Stimulated activated CD4-positive, alpha-beta T cell treated with anti-CD3 and anti-CD28 coated beads, Interleukin-15, amount 100 ng/mL, for 24 hours (primary cell): Measurements from ENCODE around the gene UNC93B1.

ENCODE experiments used
- DNase-seq: peaks from one replicate; pipeline ENCODE4 v3.0.0-alpha.2; 2020

Gene UNC93B1, protein sequence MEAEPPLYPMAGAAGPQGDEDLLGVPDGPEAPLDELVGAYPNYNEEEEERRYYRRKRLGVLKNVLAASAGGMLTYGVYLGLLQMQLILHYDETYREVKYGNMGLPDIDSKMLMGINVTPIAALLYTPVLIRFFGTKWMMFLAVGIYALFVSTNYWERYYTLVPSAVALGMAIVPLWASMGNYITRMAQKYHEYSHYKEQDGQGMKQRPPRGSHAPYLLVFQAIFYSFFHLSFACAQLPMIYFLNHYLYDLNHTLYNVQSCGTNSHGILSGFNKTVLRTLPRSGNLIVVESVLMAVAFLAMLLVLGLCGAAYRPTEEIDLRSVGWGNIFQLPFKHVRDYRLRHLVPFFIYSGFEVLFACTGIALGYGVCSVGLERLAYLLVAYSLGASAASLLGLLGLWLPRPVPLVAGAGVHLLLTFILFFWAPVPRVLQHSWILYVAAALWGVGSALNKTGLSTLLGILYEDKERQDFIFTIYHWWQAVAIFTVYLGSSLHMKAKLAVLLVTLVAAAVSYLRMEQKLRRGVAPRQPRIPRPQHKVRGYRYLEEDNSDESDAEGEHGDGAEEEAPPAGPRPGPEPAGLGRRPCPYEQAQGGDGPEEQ

DNA sequence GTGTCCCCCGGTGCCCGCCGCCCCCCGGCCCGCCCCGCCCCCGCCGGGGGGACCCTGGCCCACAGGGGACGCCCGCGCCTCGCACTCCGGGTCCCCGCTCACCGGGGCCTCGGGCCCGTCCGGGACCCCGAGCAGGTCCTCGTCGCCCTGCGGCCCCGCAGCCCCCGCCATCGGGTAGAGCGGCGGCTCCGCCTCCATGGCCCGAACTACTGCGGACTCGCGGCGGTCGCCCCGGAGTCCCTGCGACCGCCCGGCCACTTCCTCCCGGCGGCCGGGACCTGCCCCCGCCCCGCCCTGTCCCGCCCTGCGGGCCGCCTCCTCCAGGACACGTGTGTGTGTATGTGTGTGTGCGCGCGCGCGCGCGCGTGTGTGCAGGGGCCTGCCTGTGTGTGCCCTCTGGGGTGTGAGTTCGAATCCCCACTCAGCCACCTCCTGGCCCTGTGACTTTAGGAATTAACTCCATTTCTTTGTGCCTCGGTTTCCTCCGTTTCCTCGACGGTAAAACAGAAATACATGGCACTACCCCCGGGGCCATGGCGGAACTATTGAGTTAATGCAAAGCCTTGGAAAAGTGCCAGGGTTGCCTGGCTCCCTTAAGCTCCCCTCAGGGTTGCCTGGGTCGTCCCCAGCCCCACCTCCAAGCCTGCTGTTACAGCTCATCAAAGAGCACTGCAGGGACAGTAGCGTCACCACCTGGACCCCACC lies at the start of gene UNC93B1:
Gene UNC93B1 (minus strand): TSS at position 252 of the 705 bp plus-strand sequence. CDS start 54 bp downstream, at position 198.
- peak; percentile 91 for DNase-seq

DNA sequence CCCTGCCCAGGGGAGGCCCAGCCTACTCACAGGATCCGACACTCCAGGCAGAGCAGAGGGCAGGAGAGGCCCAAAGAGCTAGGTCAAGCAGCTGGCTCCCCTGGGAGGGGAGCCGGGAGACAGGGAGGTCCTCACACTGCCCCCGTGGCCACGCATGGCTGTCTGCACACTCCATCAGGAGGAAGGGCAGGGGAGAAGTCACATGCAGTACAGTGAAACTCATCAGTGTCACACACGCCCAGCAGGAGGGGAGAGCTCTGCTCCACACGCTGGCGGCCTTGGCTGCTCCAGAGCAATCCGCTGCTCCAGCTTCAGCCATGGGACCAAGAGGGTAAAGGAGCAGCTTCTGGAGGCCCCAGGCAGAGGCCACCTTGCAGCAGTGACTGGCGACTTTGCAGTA lies 49.2 kb upstream of the UNC93B1 start:
- no peak for DNase-seq

DNA sequence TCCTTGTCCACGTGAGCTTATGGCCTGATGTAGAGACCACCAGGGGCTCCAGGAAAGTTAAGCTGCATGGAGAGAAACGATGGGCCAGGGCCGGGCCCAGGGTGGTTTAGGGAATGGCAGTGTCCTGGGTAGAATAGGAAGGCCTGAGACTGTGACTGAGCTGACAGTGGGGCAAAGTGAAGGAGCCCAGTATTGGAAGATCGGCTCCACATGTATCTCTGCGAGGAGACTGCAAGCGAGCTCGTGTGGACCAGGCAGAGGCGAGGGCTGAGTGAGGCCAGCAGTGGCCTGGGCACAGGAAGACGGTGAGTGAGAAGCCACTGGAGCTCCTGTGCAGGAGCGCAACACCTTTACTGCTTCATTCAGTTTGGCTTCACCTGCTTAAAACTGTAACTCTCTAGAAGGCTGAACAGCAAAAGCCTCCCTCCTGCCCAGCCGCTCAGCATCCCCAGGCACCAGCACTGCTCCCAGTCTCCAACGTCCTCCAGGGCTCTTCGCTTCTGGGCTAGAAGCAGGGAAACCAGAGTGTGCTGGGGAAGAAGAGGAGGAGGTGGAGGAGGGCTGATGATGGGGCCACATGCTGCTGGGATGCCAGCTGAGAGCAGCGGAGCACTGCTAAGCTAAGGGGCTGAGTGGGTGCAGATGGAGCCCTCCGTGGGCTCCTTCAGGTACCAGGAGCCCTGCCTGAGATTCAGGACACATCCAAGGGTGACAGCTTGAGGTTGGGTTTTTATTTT lies 48.4 kb upstream of the UNC93B1 start:
- no peak for DNase-seq

DNA sequence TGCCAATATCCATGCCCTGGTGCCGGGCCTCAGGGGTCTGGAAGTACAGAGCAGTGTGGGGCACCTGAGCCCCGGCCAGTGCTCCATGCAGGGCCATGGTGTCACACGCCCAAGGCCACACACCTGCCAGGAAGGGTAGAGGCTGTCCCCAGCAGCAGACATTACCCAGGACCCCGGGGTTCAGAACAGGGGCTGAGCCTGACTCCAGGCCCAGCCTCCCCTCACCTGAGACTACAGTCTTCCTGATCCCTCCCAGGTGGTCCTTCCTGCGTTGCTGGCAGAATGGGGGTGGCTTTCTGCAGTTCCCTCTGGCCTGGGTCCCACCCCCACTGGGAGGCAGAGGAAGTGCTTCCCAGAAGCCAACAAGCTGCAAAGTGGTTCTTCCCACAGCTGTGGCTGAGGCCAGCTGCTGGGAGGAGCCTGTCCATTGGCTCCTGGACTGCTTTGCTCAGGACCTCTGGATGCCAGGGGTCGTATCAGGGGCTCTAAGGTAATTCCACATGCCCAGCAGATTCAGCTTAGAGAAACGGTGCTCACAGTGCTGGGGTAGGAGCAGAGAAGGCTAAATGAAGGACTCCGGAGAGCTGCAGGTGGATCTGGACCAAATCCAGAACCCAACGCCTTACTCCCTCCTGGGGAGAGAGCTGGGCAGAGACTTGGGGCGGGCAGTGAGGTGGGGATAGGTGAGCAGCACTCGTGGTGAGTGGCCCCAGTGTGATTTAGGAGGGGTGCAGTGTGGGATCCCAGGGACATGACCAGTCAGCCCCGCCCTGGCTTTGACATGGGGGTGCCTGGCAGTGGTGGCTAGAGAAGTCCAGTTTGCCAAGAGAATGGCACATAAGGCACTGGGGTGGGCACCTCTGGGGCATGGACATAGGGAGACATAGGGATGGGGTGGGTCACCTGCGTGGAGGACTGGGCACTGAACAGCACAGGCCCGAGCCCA lies 47.6 kb upstream of the UNC93B1 start:
- DNase-seq, result no peak

DNA sequence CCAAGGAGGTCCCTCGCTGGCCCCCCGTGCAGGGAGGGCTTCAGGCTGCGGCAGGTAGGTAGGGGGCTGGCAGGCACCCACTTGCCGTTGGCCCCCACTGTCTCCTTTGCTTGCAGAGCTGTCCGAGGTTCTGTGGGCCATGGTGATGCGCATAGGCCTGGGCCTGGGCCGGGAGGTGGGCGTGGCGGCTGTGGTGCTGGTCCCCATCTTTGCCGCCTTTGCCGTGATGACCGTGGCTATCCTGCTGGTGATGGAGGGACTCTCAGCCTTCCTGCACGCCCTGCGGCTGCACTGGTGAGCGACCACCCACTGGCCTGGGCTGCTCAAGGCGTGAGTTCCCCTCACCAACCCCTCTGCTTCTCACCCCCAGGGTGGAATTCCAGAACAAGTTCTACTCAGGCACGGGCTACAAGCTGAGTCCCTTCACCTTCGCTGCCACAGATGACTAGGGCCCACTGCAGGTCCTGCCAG lies 46.5 kb upstream of the UNC93B1 start:
- no peak for DNase-seq

DNA sequence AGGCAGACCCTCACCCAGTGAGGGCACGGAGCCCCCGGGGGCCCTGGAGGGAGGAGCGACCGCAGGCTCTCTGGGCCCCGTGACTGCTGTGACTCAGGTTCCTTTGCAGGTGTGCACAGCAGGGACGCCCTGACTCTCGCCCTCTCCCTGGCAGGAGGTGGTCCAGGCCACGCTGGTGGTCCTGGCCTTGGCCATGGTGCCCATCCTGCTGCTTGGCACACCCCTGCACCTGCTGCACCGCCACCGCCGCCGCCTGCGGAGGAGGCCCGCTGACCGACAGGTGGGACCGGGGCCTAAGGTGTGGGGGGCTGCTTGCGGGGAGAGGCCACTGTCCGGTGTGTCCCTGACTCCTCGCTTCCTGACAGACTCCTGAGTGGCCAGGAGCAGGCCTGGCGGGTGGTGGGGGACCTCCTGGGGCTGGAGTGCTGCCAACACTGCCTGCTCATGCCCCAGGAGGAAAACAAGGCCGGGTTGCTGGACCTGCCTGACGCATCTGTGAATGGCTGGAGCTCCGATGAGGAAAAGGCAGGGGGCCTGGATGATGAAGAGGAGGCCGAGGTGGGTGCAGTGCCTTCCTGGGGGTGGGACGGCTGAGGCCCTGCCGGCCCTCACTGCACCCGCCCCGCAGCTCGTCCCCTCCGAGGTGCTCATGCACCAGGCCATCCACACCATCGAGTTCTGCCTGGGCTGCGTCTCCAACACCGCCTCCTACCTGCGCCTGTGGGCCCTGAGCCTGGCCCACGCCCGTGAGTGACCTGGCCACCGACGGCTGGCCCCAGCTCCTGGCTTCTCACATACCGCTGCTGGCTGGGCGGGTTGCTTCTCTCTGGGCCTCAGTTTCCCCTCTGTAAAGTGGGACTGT lies 45.8 kb upstream of the UNC93B1 start:
- DNase-seq, result no peak

DNA sequence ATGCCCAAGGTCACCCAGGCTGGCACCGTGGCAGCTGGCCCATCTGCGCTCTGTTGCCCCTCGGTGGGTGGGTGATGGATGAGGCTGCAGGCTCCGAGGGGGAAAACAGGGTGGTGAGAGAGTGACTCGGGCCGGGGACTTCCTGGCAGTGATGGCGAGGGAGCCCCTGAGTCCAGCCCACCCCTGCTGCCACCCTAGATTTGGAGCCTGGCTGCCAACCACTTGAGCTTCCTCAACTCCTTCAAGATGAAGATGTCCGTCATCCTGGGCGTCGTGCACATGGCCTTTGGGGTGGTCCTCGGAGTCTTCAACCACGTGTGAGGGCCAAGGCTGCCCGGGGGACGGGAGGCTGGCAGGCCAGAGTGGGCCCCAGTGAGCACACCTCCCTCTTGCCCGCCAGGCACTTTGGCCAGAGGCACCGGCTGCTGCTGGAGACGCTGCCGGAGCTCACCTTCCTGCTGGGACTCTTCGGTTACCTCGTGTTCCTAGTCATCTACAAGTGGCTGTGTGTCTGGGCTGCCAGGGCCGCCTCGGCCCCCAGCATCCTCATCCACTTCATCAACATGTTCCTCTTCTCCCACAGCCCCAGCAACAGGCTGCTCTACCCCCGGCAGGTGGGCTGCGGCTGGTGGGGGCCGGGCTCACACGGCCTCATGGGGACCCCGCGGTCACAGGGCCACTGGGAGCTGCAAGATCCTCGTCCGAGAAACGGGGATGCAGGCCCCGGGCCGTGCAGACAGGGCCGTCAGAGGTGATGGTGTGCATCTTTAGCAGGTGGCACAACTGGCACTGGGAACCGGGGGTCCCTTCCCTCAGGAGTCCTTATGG lies 45.0 kb upstream of the UNC93B1 start:
- DNase-seq, result no peak

DNA sequence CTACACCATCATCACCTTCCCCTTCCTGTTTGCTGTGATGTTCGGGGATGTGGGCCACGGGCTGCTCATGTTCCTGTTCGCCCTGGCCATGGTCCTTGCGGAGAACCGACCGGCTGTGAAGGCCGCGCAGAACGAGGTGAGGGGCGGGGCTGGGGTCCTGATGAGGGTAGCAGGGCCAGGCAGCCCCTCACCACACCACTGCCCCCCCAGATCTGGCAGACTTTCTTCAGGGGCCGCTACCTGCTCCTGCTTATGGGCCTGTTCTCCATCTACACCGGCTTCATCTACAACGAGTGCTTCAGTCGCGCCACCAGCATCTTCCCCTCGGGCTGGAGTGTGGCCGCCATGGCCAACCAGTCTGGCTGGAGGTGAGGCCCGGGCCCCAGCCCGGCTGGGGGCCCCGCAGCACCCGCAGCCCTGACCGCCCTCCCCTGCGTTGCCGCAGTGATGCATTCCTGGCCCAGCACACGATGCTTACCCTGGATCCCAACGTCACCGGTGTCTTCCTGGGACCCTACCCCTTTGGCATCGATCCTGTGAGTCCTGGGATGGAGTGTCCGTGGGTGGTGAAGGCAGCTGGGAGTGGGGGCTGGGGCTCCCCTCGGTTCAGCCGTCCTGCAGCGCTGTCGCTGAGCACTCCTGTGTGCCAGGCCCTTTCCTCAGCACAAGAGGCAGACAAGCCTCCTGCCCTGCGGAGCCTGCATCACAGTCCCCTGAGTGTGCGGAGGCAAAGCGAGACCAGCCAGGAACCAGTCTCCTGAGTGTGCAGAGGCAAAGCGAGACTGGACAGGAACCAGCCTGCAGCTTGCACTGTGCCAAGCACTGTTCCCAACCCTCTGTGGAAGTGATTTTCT lies 43.8 kb upstream of the UNC93B1 start:
- DNase-seq, result no peak

DNA sequence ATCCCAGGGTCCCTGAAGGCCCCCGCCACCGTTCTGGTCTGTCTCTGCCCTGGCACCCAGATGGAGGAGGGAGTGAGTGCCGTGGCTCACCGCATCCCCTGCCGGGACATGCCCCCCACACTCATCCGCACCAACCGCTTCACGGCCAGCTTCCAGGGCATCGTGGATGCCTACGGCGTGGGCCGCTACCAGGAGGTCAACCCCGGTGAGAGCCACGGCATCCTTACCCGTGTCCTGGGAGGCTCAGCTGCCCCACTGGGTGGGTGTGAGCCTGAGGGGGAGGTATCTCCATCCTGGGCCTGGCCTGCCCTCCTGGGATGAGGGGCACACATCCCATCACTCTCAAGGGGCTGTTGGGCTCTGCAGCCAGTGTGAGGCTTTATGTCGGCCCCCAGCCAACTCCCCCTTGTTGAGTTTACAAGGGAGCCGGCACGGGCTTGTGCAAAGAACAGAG lies 41.0 kb upstream of the UNC93B1 start:
- DNase-seq, result no peak

DNA sequence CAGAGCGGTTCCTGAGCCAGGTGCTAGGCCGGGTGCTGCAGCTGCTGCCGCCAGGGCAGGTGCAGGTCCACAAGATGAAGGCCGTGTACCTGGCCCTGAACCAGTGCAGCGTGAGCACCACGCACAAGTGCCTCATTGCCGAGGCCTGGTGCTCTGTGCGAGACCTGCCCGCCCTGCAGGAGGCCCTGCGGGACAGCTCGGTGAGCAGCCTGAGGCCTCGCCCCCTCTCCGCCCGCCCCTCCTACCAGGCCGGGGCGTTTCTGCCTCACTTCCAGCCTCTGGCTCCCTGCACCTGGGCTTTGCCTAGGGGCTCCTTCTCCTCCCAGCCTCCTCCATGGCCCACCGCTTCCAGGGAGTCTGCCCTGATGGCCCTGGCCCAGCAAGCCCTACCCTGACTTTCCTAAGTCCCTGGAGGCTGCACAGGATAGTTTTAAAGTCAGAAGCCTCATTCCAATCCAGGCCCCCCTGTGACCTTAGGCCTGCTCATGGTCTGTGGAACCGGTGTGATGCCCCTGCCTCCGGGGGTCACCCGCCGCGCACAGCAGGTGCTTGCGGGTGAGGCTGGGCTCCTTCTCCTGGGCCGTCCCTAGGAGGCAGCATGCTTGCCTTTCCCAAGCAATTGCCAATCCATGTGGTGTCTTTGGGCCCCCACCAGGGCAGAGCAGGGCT lies 40.4 kb upstream of the UNC93B1 start:
- DNase-seq, result no peak

DNA sequence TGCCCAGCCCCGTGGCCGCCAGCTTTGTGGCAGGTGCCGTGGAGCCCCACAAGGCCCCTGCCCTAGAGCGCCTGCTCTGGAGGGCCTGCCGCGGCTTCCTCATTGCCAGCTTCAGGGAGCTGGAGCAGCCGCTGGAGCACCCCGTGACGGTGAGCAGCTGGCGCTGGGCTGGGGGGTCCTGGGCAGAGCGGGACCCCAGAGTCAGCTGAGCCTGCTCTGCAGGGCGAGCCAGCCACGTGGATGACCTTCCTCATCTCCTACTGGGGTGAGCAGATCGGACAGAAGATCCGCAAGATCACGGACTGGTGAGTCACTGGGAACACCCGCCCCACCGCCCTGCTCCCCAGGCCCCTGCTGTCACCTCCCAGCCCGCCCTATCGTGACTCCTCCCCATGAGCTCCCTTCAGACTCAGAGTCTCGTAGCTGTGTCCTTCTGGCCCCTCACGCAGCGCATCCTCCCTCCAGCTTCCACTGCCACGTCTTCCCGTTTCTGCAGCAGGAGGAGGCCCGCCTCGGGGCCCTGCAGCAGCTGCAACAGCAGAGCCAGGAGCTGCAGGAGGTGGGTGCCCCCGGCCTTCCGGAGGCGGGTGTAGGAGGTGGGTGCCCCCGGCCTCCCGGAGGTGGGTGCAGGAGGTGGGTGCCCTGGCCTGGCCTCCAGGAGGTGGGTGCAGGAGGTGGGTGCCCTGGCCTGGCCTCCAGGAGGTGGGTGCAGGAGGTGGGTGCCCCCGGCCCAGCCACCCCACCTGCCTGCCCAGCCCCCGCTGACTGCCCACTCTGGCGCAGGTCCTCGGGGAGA lies 39.6 kb upstream of the UNC93B1 start:
- DNase-seq, result no peak

DNA sequence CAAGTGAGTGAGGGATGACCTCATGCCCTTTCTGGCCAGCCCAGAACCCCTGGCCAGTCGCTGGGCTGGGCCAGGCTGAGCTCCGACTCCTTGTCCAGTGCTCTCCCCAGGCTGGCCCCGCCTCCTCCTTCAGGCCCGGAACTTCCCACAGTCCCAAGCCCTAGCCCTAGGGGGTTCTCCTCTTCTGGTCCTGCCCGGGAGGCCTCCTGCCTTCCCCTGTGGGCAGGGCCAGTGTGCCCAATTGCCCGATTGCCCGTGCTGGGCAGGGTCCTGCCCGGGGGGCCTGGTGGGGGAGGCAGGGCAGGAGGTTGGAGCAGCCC lies 39.1 kb upstream of the UNC93B1 start:
- no peak for DNase-seq

DNA sequence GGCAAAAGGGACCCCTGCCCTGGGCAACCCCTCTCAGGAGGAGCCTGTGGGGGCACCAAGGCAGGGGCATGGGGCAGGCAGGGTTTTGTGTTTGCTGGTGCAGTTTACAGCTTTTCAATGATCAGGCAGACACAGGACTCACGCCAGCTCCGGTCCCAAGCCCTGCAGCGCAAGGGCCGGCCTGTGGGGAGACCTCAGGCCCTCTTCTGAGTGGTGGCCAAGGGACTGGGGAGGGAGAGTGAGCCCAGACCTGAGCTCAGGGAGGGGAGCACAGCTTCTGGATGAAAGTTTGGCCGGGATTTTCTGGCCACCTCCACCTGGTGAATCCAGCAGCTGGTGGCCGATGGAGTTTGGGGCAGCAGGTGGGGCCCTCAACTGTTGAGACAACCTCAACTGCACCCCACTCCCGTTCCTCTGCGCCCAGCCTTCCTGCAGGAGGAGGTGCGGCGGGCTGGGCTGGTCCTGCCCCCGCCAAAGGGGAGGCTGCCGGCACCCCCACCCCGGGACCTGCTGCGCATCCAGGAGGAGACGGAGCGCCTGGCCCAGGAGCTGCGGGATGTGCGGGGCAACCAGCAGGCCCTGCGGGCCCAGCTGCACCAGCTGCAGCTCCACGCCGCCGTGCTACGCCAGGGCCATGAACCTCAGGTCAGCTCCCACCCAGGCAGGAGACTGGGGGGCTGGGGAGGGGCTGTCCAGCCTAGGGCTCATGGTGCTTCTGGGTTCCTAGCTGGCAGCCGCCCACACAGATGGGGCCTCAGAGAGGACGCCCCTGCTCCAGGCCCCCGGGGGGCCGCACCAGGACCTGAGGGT lies 38.5 kb upstream of the UNC93B1 start:
- DNase-seq, result no peak

DNA sequence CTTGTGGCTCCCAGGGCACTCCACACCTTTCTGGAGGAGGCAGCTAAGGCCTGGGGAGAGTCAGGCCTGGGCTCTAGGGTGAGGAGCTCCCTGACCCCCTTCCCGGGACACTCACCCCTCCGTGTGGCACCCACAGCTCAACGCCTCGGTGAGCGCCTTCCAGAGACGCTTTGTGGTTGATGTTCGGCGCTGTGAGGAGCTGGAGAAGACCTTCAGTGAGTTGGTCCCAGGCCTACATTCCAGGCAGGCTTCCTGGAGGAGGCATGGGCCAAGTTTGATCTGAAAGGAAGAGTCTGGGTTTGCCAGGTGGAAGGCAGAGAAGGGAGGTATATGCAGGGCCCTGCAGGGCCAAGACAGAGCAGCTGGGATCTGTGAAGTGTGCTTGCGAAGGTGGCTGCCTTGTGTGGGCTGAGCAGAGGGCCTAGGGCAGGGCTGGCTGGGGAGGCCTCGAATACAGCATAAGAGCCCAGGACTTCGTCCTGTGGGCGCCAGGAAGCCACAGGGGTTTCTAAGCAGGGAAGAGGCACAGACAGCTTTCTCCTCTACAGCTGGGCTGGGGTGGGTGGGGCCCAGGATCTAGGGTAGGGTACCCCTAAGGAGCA lies 37.8 kb upstream of the UNC93B1 start:
- DNase-seq, result no peak

DNA sequence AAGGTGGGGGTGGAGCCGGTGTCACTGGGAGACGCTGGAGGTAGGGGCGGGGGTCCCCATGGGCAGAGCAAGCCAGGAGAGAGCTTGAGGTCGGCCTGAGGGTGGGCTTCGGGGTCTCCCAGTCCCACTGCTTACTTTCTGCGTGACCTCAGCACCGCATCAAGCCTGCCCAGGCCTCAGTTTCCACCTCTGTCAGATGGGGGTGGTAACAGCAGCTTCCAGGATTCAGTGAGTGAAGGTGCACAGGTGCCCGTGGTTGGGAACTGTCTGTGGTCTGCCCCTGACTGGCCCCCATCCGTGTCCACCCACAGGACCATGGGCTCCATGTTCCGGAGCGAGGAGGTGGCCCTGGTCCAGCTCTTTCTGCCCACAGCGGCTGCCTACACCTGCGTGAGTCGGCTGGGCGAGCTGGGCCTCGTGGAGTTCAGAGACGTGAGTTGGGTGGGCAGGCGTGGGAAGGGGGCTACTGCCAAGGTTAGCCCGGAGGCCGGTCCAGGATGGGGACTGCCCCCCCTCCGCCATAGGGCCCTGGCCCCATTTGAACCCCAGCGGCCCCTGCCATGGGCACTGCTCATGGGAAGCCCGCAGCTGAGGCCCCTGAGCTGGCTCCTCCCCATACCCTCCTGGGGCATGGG lies 37.2 kb upstream of the UNC93B1 start:
- DNase-seq, result no peak
